ENCODE measurements around the gene DCC.

DNA sequence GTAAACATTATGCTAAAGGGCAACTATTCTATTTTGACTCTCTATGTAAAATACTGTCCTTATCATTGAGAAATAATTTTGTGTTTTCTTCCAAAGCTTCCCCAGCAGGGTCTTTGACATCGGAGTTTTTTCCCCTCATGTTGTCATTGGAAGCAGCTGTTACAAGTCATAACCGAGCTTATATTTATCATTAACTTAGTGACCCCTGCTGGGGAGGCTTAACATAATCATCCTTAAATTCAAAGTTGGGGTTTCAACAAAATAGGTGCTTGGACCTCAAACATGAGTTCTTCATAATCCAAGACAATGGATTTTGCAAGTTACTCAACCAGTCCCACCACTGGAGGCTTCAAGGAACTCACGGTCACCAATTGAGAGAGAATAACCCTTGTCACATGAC, 330.9 kb downstream of the DCC start:
- TF ChIP-seq, protein P1, sequence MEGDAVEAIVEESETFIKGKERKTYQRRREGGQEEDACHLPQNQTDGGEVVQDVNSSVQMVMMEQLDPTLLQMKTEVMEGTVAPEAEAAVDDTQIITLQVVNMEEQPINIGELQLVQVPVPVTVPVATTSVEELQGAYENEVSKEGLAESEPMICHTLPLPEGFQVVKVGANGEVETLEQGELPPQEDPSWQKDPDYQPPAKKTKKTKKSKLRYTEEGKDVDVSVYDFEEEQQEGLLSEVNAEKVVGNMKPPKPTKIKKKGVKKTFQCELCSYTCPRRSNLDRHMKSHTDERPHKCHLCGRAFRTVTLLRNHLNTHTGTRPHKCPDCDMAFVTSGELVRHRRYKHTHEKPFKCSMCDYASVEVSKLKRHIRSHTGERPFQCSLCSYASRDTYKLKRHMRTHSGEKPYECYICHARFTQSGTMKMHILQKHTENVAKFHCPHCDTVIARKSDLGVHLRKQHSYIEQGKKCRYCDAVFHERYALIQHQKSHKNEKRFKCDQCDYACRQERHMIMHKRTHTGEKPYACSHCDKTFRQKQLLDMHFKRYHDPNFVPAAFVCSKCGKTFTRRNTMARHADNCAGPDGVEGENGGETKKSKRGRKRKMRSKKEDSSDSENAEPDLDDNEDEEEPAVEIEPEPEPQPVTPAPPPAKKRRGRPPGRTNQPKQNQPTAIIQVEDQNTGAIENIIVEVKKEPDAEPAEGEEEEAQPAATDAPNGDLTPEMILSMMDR (IDR thresholded peaks at IDR 0.05) = peak in 1 of 5 experiments; percentile 7
- TF ChIP-seq POLR2A (IDR thresholded peaks at IDR 0.05) (no peak), POLR2AphosphoS5 (IDR thresholded peaks at IDR 0.05) (no peak)

All from transverse colon (tissue), 4 donors.